ENCODE data around the gene FHIT. TPM values are rescaled to one million over a fixed set of nuclear protein-coding genes. Genes with fewer than 3 reads are reported as not detected.

FHIT gene
- polyA plus RNA-seq, 1 donor from 2014 or later: 17.3 TPM

- H3K9me3 Mint-ChIP-seq: peaks cover 0 to 5% (median 0%) of the 10 kb centered on the region in 3 donors
- no peak overlapping the region for H3K27ac Mint-ChIP-seq
- no peaks in the 10 kb centered on the region for H3K36me3 Mint-ChIP-seq
- peaks cover 2 to 6% (median 4%) of the 10 kb centered on the region in 3 donors for H3K4me1 Mint-ChIP-seq
- H3K4me3 Mint-ChIP-seq: no peak overlapping the region
- no peaks in the 10 kb centered on the region for H3K27me3 Mint-ChIP-seq
These were observed 491.1 kb downstream of the FHIT start for GRCh38 chr3:60760145-60760544.

- H3K4me1 Mint-ChIP-seq: peaks cover 2 to 6% (median 4%) of the 10 kb centered on the region in 3 donors
- H3K27me3 Mint-ChIP-seq: no peaks in the 10 kb centered on the region
- no peaks in the 10 kb centered on the region for H3K36me3 Mint-ChIP-seq
- no peak overlapping the region for H3K4me3 Mint-ChIP-seq
- no peak overlapping the region for H3K27ac Mint-ChIP-seq
- peaks cover 0 to 5% (median 0%) of the 10 kb centered on the region in 3 donors for H3K9me3 Mint-ChIP-seq
These were observed 491.8 kb downstream of the FHIT start for GRCh38 chr3:60759439-60759838.

GRCh38 chr3:60758831-60759230 is 492.4 kb downstream of the FHIT start:
- Mint-ChIP-seq H3K27ac (no peak overlapping the region), H3K4me3 (no peak overlapping the region), H3K4me1 (peaks cover 2 to 6% (median 4%) of the 10 kb centered on the region in 3 donors), H3K9me3 (peaks cover 0 to 5% (median 0%) of the 10 kb centered on the region in 3 donors), H3K36me3 (no peaks in the 10 kb centered on the region), H3K27me3 (no peaks in the 10 kb centered on the region)

- Mint-ChIP-seq H3K9me3 (peaks cover 0 to 5% (median 0%) of the 10 kb centered on the region in 3 donors), H3K27me3 (no peaks in the 10 kb centered on the region), H3K4me1 (peaks cover 2 to 6% (median 4%) of the 10 kb centered on the region in 3 donors), H3K4me3 (no peak overlapping the region), H3K36me3 (no peaks in the 10 kb centered on the region), H3K27ac (no peak overlapping the region)
These were observed 493.1 kb downstream of the FHIT start for GRCh38 chr3:60758171-60758570.

GRCh38 chr3:60757724-60758123 is 493.5 kb downstream of the FHIT start:
- Mint-ChIP-seq H3K27me3 (no peaks in the 10 kb centered on the region), H3K9me3 (peaks cover 0 to 5% (median 0%) of the 10 kb centered on the region in 3 donors), H3K4me3 (no peak overlapping the region), H3K4me1 (peaks cover 2 to 6% (median 4%) of the 10 kb centered on the region in 3 donors), H3K36me3 (no peaks in the 10 kb centered on the region), H3K27ac (no peak overlapping the region)

GRCh38 chr3:60756241-60757030 is 494.8 kb downstream of the FHIT start:
- Mint-ChIP-seq H3K27ac (no peak overlapping the region), H3K27me3 (no peaks in the 10 kb centered on the region), H3K9me3 (peaks cover 0 to 5% (median 0%) of the 10 kb centered on the region in 3 donors), H3K4me1 (peaks cover 2 to 6% (median 4%) of the 10 kb centered on the region in 3 donors), H3K4me3 (no peak overlapping the region), H3K36me3 (peaks cover 2% of the 10 kb centered on the region)

GRCh38 chr3:60755094-60755493 is 496.2 kb downstream of the FHIT start:
- Mint-ChIP-seq H3K4me1 (peaks cover 2 to 6% (median 4%) of the 10 kb centered on the region in 3 donors), H3K36me3 (peaks cover 4% of the 10 kb centered on the region), H3K27me3 (no peaks in the 10 kb centered on the region), H3K9me3 (peaks cover 6 to 8% (median 7%) of the 10 kb centered on the region in 3 donors), H3K27ac (no peak overlapping the region), H3K4me3 (no peak overlapping the region)

- H3K27ac Mint-ChIP-seq: no peak overlapping the region
These were observed 496.6 kb downstream of the FHIT start for GRCh38 chr3:60754617-60755016.

GRCh38 chr3:60752809-60753208 is 498.4 kb downstream of the FHIT start:
- peaks cover 3 to 15% (median 9%) of the 10 kb centered on the region in 3 donors for H3K9me3 Mint-ChIP-seq
- no peak overlapping the region for H3K27ac Mint-ChIP-seq
- H3K36me3 Mint-ChIP-seq: peaks cover 4% of the 10 kb centered on the region
- H3K27me3 Mint-ChIP-seq: no peaks in the 10 kb centered on the region
- peaks cover 0 to 4% (median 0%) of the 10 kb centered on the region in 3 donors for H3K4me1 Mint-ChIP-seq
- no peak overlapping the region for H3K4me3 Mint-ChIP-seq

More at GRCh38 chr3:60754617-60755016, 496.6 kb downstream of the FHIT start:
- Mint-ChIP-seq H3K4me1 (peaks cover 0 to 6% (median 4%) of the 10 kb centered on the region in 3 donors), H3K9me3 (peaks cover 8 to 10% (median 9%) of the 10 kb centered on the region in 3 donors), H3K27me3 (no peaks in the 10 kb centered on the region), H3K4me3 (no peak overlapping the region), H3K36me3 (peaks cover 4% of the 10 kb centered on the region)

GRCh38 chr3:60746695-60747416 is 504.4 kb downstream of the FHIT start:
- Mint-ChIP-seq H3K9me3 (peaks cover 3 to 15% (median 9%) of the 10 kb centered on the region in 3 donors), H3K27ac (no peak overlapping the region), H3K4me3 (no peak overlapping the region), H3K4me1 (peaks cover 0 to 1% (median 0%) of the 10 kb centered on the region in 3 donors), H3K36me3 (peaks cover 2% of the 10 kb centered on the region), H3K27me3 (peaks cover 1% of the 10 kb centered on the region)

GRCh38 chr3:60746043-60746638 is 505.1 kb downstream of the FHIT start:
- no peak overlapping the region for H3K27ac Mint-ChIP-seq
- no peak overlapping the region for H3K4me3 Mint-ChIP-seq
- peaks cover 3 to 15% (median 9%) of the 10 kb centered on the region in 3 donors for H3K9me3 Mint-ChIP-seq
- H3K27me3 Mint-ChIP-seq: peaks cover 1% of the 10 kb centered on the region
- H3K4me1 Mint-ChIP-seq: peaks cover 0 to 1% (median 0%) of the 10 kb centered on the region in 3 donors
- H3K36me3 Mint-ChIP-seq: peaks cover under 1% of the 10 kb centered on the region

- Mint-ChIP-seq H3K27ac (no peak overlapping the region), H3K4me3 (no peak overlapping the region), H3K27me3 (peaks cover 1% of the 10 kb centered on the region), H3K4me1 (peaks cover 0 to 1% (median 0%) of the 10 kb centered on the region in 3 donors), H3K36me3 (no peaks in the 10 kb centered on the region), H3K9me3 (no peaks in the 10 kb centered on the region)
These were observed 507.6 kb downstream of the FHIT start for GRCh38 chr3:60743631-60744164.

- peaks cover 0 to 1% (median 0%) of the 10 kb centered on the region in 3 donors for H3K4me1 Mint-ChIP-seq
- H3K4me3 Mint-ChIP-seq: no peak overlapping the region
- no peaks in the 10 kb centered on the region for H3K36me3 Mint-ChIP-seq
- H3K27me3 Mint-ChIP-seq: peaks cover 1% of the 10 kb centered on the region
- H3K27ac Mint-ChIP-seq: no peak overlapping the region
- no peaks in the 10 kb centered on the region for H3K9me3 Mint-ChIP-seq
These were observed 508.6 kb downstream of the FHIT start for GRCh38 chr3:60742606-60743145.

- Mint-ChIP-seq H3K4me3 (no peak overlapping the region), H3K27me3 (no peaks in the 10 kb centered on the region), H3K27ac (peak overlapping the region in 1 of 3 donors; percentile 36), H3K4me1 (no peaks in the 10 kb centered on the region), H3K9me3 (no peaks in the 10 kb centered on the region), H3K36me3 (no peaks in the 10 kb centered on the region)
These were observed 513.4 kb downstream of the FHIT start for GRCh38 chr3:60737633-60738399.

Measured in IgD-negative memory B cell (primary cell).